HCT116 (cell line): ENCODE results near the gene MT1G. TPM values are rescaled to one million over a fixed set of nuclear protein-coding genes. Genes with fewer than 3 reads are reported as not detected.

Experiments used
- ATAC-seq: fragments of 200-7000 bp; cut with Tn5 transposase; 2 replicates; pipeline ENCODE4 v1.9.1; 2020; ENCODE audit warnings: mild to moderate bottlenecking, moderate library complexity
- BruUV-seq: library from RNA; stranded (reverse); fragments of 400-500 nt; replicated peaks from 2 replicates; lab custom pipeline; 2021; lab: Mats Ljungman, UMichigan
- CTCF ChIA-PET: fragments of 300-600 bp; sonication (Branson Sonifier 250); formaldehyde crosslinking; loops from one replicate; lab custom pipeline; 2021; ENCODE audit warnings: antibody characterized with exemption; lab: Charles Lee
- POLR2A ChIA-PET: fragments of 300-600, 350-600 bp; sonication (Branson Sonifier 250); formaldehyde crosslinking; loops from one replicate; lab custom pipeline; 2021; ENCODE audit warnings: antibody characterized with exemption; lab: Charles Lee
- RAD21 ChIA-PET, 2 experiments: fragments of 300-600 bp; sonication (Branson Sonifier 250); formaldehyde crosslinking; loops; one replicate each; lab custom pipeline; 2023; ENCODE audit warnings: low total read pairs in 2 of 2; ENCODE audit not compliant: uncharacterized antibody in 2 of 2, unreplicated experiment in 2 of 2, low non-redundant PET in 1 of 2; lab: Charles Lee
- DNase-seq: peaks from one replicate; pipeline ENCODE4 v3.0.0-alpha.2; 2010; ENCODE audit warnings: low read depth, low spot score
- H2AFZ ChIP-seq: fragments of 200-600 bp; shearing (Covaris generic), sonication (generic); 2 replicates; pipeline ENCODE4 v1.6.1; 2017; ENCODE audit warnings: low read depth, mixed run types, mixed read lengths, antibody characterized with exemption, low read length; ENCODE audit not compliant: poor library complexity, severe bottlenecking
- H3K27ac ChIP-seq: 2 replicates; pipeline ENCODE4 v1.5.1; 2012; ENCODE audit warnings: low read depth, low read length
- H3K27me3 ChIP-seq: fragments of 200-600 bp; sonication (generic); 2 replicates; pipeline ENCODE4 v1.6.1; 2016; ENCODE audit warnings: mixed run types, low read length, mixed read lengths; ENCODE audit not compliant: insufficient read depth
- H3K36me3 ChIP-seq, 2 experiments: fragments of 200-500 bp in 1 of 2; fragments of 200-600 bp in 1 of 2; sonication (Bioruptor generic) in 1 of 2; sonication (generic) in 1 of 2; 2 replicates each; pipeline versions ENCODE4 v1.5.1 to v1.6.1; 2014 to 2016; ENCODE audit warnings: low read length in 2 of 2, inconsistent platforms in 1 of 2, mixed read lengths in 1 of 2, mixed run types in 1 of 2; ENCODE audit not compliant: insufficient read depth in 2 of 2, control insufficient read depth in 1 of 2
- H3K4me1 ChIP-seq, 2 experiments: fragments of 200-600 bp in 1 of 2; sonication (generic) in 1 of 2; 2 replicates each; pipeline versions ENCODE4 v1.5.1 to v1.6.1; 2012 to 2017; ENCODE audit warnings: low read length in 2 of 2, inconsistent platforms in 1 of 2, mild to moderate bottlenecking in 1 of 2, mixed read lengths in 1 of 2, mixed run types in 1 of 2, moderate library complexity in 1 of 2; ENCODE audit not compliant: insufficient read depth in 2 of 2, control insufficient read depth in 1 of 2
- H3K4me2 ChIP-seq: fragments of 200-600 bp; sonication (generic); 2 replicates; pipeline ENCODE4 v1.6.1; 2017; ENCODE audit warnings: mixed run types, low read length, mixed read lengths
- H3K4me3 ChIP-seq, 2 experiments: fragments of 200-600 bp in 1 of 2; sonication (generic) in 1 of 2; replicated peaks in 1 of 2; 2 replicates each; pipeline ENCODE4 v1.5.1; 2011 to 2016; ENCODE audit warnings: low read length in 2 of 2, control low read depth in 1 of 2, low read depth in 1 of 2, mild to moderate bottlenecking in 1 of 2, mixed read lengths in 1 of 2, mixed run types in 1 of 2
- H3K79me2 ChIP-seq: fragments of 200-600 bp; sonication (generic); 2 replicates; pipeline ENCODE4 v1.6.1; 2017; ENCODE audit warnings: mild to moderate bottlenecking, mixed run types, low read length, moderate library complexity, mixed read lengths; ENCODE audit not compliant: insufficient read depth
- H3K9ac ChIP-seq: fragments of 200-600 bp; sonication (generic); 2 replicates; pipeline ENCODE4 v1.6.1; 2016; ENCODE audit warnings: low read length, mixed read lengths
- H3K9me2 ChIP-seq: fragments of 200-600 bp; sonication (generic), shearing (Covaris generic); 2 replicates; pipeline ENCODE4 v1.6.1; 2017; ENCODE audit warnings: mixed run types, mild to moderate bottlenecking, moderate library complexity; ENCODE audit not compliant: insufficient read depth
- H3K9me3 ChIP-seq, 2 experiments: fragments of 200-500 bp in 1 of 2; fragments of 200-600 bp in 1 of 2; sonication (Bioruptor generic) in 1 of 2; sonication (generic) in 1 of 2; 2 replicates each; pipeline ENCODE4 v1.6.1; 2014 to 2017; ENCODE audit warnings: low read length in 2 of 2, mixed read lengths in 2 of 2, inconsistent platforms in 1 of 2, low read depth in 1 of 2, mild to moderate bottlenecking in 1 of 2, mixed run types in 1 of 2, moderate library complexity in 1 of 2; ENCODE audit not compliant: control insufficient read depth in 1 of 2, insufficient read depth in 1 of 2
- H4K20me1 ChIP-seq: fragments of 200-600 bp; sonication (generic), shearing (Covaris generic); 2 replicates; pipeline ENCODE4 v1.6.1; 2017; ENCODE audit warnings: mixed run types, mild to moderate bottlenecking, moderate library complexity; ENCODE audit not compliant: insufficient read depth
- CBX3 ChIP-seq: IDR thresholded peaks from 2 replicates; pipeline ENCODE4 v1.6.1; 2012; ENCODE audit warnings: low read depth
- EGR1 ChIP-seq: IDR thresholded peaks from 2 replicates; pipeline ENCODE4 v1.6.1; 2012; ENCODE audit warnings: low read depth
- ELF1 ChIP-seq: IDR thresholded peaks from 2 replicates; pipeline ENCODE4 v1.6.1; 2012; ENCODE audit warnings: low read depth, borderline replicate concordance
- EZH2phosphoT487 ChIP-seq: fragments of 200-600 bp; IDR thresholded peaks from 2 replicates; pipeline ENCODE4 v1.6.1; 2018; ENCODE audit warnings: antibody characterized with exemption, borderline replicate concordance
- FOSL1 ChIP-seq: IDR thresholded peaks from 2 replicates; pipeline ENCODE4 v1.6.1; 2012; ENCODE audit warnings: low read depth
- JUND ChIP-seq: IDR thresholded peaks from 2 replicates; pipeline ENCODE4 v1.6.1; 2012
- POLR2A ChIP-seq: IDR thresholded peaks from 2 replicates; pipeline ENCODE4 v1.7.0; 2011; ENCODE audit warnings: borderline replicate concordance; ENCODE audit not compliant: insufficient read depth, insufficient read length; ENCODE audit errors: extremely low read depth
- POLR2AphosphoS5 ChIP-seq: IDR thresholded peaks from 2 replicates; pipeline ENCODE4 v1.6.1; 2011; ENCODE audit warnings: mild to moderate bottlenecking, low read depth, low read length, moderate library complexity
- RAD21 ChIP-seq: IDR thresholded peaks from 2 replicates; pipeline ENCODE4 v1.6.1; 2012; ENCODE audit warnings: low read depth, mild to moderate bottlenecking
- SIN3A ChIP-seq: IDR thresholded peaks from 2 replicates; pipeline ENCODE4 v1.6.1; 2012; ENCODE audit warnings: low read depth
- SP1 ChIP-seq: IDR thresholded peaks from 2 replicates; pipeline ENCODE4 v1.6.1; 2012; ENCODE audit warnings: low read depth
- SRF ChIP-seq: IDR thresholded peaks from 2 replicates; pipeline ENCODE4 v1.6.1; 2012; ENCODE audit warnings: low read depth
- TCF7L2 ChIP-seq: IDR thresholded peaks from 2 replicates; pipeline ENCODE4 v1.7.0; 2011; ENCODE audit warnings: borderline replicate concordance, inconsistent platforms; ENCODE audit not compliant: insufficient read depth, insufficient read length; ENCODE audit errors: extremely low read depth
- ZFX ChIP-seq: fragments of 450-650 bp; IDR thresholded peaks from 2 replicates; pipeline ENCODE4 v1.6.1; 2017
- intact Hi-C: fragments of 100-400 bp; cut with micrococcal nuclease; formaldehyde crosslinking; loops from 2 replicates; pipeline ENCODE4 v1.10.0; 2022
- total RNA-seq: library from RNA; stranded (reverse); gene quantifications from one replicate; pipeline ENCODE4 v1.2.1, GENCODE V29; 2021; ENCODE audit not compliant: unreplicated experiment
- TF ChIP-seq, protein P1 (sequence below): IDR thresholded peaks from 2 replicates; pipeline ENCODE4 v1.6.1; 2012; ENCODE audit warnings: low read depth
- TF ChIP-seq, protein P2 (sequence below): IDR thresholded peaks from 2 replicates; pipeline ENCODE4 v1.6.1; 2011; ENCODE audit warnings: mild to moderate bottlenecking, low read length, moderate library complexity; ENCODE audit not compliant: insufficient replicate concordance; ENCODE audit errors: extremely low read depth
- TF ChIP-seq, protein P3 (sequence below): IDR thresholded peaks from 2 replicates; pipeline ENCODE4 v1.6.1; 2012
- TF ChIP-seq, protein P4 (sequence below): IDR thresholded peaks from 2 replicates; pipeline ENCODE4 v1.6.1; 2012

MT1G gene
- total RNA-seq, 1 experiment from 2014 or later: 1.2 TPM

DNA sequence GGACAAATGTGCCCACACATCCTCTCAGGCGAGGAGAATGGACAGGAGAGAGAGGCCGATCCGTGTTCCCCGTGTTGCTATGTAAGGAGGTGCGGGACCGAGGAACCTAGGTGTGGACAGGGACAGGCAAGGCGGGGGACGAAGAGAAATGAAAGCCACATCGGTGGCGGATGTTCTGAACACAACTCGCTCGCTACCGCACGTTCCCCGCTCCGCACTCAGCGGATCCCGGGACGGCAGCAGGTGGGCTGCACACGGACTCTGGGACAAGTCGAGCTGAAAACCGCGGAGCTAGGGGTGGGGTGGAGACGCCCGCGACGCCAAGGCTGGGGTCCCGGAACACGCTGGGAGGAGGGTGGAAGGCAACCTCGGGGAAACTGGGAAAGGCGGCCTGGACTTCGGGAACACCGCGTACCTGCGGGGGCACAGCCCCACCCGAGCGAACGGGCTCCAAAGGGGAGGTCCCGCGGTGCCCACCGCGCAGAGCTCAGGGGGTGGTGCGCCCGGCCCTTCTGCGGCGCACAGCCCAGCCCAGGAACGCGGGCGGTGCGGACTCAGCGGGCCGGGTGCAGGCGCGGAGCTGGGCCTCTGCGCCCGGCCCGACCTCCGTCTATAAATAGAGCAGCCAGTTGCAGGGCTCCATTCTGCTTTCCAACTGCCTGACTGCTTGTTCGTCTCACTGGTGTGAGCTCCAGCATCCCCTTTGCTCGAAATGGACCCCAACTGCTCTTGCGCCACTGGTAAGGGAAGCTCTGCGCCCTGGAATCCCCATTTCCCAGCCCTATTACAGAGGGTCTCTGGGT is 42.5 kb downstream of the MT1G start, which contains the start of gene MT1E:
Gene MT1E (plus strand): TSS at position 642 of the 803 bp plus-strand sequence. CDS start 71 bp downstream, at position 713.
- RAD21 ChIA-PET: interaction anchor here (0.7 to 2.7 kb wide), 11 partner anchors 14 to 77 kb away, joined by 3 to 7 read pairs (median 4); partner anchors contain the start of gene MT2A (in 1 of the 2)
- no peaks in the 10 kb centered on the region for H3K9me3 ChIP-seq
- no peaks in the 10 kb centered on the region for H4K20me1 ChIP-seq
- no peaks in the 10 kb centered on the region for H3K27me3 ChIP-seq
- H3K4me2 ChIP-seq: peak within 1 kb of the TSS; percentile 88
- ATAC-seq: peak; percentile 86
- H2AFZ ChIP-seq: no peak within 1 kb of the TSS
- no peaks in the 10 kb centered on the region for H3K36me3 ChIP-seq
- peak within 1 kb of the TSS; percentile 97 for H3K27ac ChIP-seq
- H3K4me1 ChIP-seq: peaks cover 12 to 43% of the 10 kb centered on the region in 2 experiments
- DNase-seq: peak; percentile 77
- H3K9me2 ChIP-seq: no peaks in the 10 kb centered on the region
- CTCF ChIA-PET: interaction anchor here (0.6 to 2.8 kb wide), 6 partner anchors 12 to 78 kb away, joined by 3 to 7 read pairs (median 3); no protein-coding TSS in a partner anchor
- POLR2A ChIA-PET: interaction anchor here (0.8 to 9.4 kb wide), 20 partner anchors 8 to 306 kb away, joined by 3 to 344 read pairs (median 4); partner anchors contain the start of genes MT1F, MT1X, MT2A and NUDT21
- peak within 1 kb of the TSS; percentile 87 for H3K9ac ChIP-seq
- peaks cover 12% of the 10 kb centered on the region for H3K79me2 ChIP-seq
- H3K4me3 ChIP-seq: peak within 1 kb of the TSS; percentile 66 to 72
- intact Hi-C loops: loop anchor here (1.0 to 5.0 kb wide), 2 partner anchors 17 to 57 kb away; partner anchors contain the start of genes MT1X and MT2A
- BruUV-seq: TSS peak; percentile 95
- TF ChIP-seq POLR2A (peak; percentile 98), SIN3A (peak; percentile 79), EZH2phosphoT487 (no peak), POLR2AphosphoS5 (peak; percentile 100), TCF7L2 (peak; percentile 32), CBX3 (no peak; the same call in 1 of the 2 replicates), ZFX (peak; percentile 54), SRF (no peak), SP1 (peak; percentile 57), RAD21 (no peak), JUND (no peak), ELF1 (no peak), FOSL1 (no peak), EGR1 (no peak)
- TF ChIP-seq, protein P1, sequence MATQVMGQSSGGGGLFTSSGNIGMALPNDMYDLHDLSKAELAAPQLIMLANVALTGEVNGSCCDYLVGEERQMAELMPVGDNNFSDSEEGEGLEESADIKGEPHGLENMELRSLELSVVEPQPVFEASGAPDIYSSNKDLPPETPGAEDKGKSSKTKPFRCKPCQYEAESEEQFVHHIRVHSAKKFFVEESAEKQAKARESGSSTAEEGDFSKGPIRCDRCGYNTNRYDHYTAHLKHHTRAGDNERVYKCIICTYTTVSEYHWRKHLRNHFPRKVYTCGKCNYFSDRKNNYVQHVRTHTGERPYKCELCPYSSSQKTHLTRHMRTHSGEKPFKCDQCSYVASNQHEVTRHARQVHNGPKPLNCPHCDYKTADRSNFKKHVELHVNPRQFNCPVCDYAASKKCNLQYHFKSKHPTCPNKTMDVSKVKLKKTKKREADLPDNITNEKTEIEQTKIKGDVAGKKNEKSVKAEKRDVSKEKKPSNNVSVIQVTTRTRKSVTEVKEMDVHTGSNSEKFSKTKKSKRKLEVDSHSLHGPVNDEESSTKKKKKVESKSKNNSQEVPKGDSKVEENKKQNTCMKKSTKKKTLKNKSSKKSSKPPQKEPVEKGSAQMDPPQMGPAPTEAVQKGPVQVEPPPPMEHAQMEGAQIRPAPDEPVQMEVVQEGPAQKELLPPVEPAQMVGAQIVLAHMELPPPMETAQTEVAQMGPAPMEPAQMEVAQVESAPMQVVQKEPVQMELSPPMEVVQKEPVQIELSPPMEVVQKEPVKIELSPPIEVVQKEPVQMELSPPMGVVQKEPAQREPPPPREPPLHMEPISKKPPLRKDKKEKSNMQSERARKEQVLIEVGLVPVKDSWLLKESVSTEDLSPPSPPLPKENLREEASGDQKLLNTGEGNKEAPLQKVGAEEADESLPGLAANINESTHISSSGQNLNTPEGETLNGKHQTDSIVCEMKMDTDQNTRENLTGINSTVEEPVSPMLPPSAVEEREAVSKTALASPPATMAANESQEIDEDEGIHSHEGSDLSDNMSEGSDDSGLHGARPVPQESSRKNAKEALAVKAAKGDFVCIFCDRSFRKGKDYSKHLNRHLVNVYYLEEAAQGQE: no peak
- TF ChIP-seq, protein P2, sequence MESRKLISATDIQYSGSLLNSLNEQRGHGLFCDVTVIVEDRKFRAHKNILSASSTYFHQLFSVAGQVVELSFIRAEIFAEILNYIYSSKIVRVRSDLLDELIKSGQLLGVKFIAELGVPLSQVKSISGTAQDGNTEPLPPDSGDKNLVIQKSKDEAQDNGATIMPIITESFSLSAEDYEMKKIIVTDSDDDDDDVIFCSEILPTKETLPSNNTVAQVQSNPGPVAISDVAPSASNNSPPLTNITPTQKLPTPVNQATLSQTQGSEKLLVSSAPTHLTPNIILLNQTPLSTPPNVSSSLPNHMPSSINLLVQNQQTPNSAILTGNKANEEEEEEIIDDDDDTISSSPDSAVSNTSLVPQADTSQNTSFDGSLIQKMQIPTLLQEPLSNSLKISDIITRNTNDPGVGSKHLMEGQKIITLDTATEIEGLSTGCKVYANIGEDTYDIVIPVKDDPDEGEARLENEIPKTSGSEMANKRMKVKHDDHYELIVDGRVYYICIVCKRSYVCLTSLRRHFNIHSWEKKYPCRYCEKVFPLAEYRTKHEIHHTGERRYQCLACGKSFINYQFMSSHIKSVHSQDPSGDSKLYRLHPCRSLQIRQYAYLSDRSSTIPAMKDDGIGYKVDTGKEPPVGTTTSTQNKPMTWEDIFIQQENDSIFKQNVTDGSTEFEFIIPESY: peak; percentile 13
- TF ChIP-seq, protein P3, sequence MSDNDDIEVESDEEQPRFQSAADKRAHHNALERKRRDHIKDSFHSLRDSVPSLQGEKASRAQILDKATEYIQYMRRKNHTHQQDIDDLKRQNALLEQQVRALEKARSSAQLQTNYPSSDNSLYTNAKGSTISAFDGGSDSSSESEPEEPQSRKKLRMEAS: peak; percentile 51; the same call in 1 of the 2 replicates
- TF ChIP-seq, protein P4, sequence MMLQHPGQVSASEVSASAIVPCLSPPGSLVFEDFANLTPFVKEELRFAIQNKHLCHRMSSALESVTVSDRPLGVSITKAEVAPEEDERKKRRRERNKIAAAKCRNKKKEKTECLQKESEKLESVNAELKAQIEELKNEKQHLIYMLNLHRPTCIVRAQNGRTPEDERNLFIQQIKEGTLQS: no peak
